ENCODE measurements around the gene DEPP1.

DEPP1 gene

DNA sequence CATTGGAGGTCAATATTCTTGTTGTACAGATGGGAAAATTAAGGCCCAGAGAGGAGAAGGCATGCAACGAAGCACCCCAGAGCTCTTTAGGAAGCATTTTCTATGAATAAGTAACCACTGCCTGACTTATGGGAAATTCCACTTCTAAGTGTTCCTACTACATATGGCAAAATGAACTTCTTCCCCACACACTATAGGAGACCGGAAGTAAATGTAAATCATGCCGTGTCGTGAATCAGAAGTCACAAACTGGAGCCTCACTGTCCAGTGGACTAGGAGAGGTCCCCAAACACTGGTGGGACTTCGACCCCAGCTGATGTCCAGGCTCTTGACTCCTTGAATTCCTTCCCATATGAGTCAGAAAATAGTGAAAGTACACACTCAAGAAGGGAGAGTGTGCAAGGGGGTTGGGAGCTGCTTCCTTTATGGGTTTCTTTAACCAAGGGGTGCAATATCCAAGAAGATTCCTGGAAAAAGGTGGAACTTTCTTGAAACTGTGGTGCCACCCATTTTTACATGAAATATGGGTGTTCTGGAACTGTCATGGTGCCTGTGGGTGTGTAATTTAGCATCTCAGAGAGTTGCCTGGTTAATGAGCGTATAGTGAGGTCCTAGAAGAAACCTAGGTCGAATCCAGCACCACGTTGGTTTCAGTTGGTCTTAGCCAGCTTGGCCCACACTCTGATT lies 12.3 kb downstream of the DEPP1 start:
- WGBS (ENCODE audit: insufficient coverage), result 56% methylated on average over 6 of the region's 8 CpGs
- no peaks in the 10 kb centered on the region for H3K27me3 ChIP-seq (replicated peaks in 2 of 5; ENCODE audit: control insufficient read depth in 4 of 5, insufficient read depth in 5 of 5, low read length in 4 of 5)
- H3K36me3 ChIP-seq (ENCODE audit: control insufficient read depth in 4 of 4, insufficient read depth in 4 of 4, low read length in 3 of 4), result peaks cover 0 to 2% (median 0%) of the 10 kb centered on the region in 4 experiments
- ChIA-PET CTCF (interaction anchor here (0.7 to 5.1 kb wide), 12 partner anchors 7 to 34 kb away, joined by 3 to 40 read pairs (median 6); no protein-coding TSS in a partner anchor), POLR2A (interaction anchor here (3.6 kb wide), 1 partner anchor 12 kb away, joined by 12 read pairs; the partner anchor contains the start of gene DEPP1)
- no peaks in the 10 kb centered on the region for H3K9me3 ChIP-seq (ENCODE audit: control extremely low read depth in 1 of 5, control insufficient read depth in 4 of 5, insufficient read depth in 2 of 5, low read depth in 1 of 5, low read length in 4 of 5)
- H3K4me3 ChIP-seq (ENCODE audit: control insufficient read depth in 1 of 7, extremely low read depth in 1 of 7, insufficient read depth in 4 of 7, low read depth in 2 of 7, low read length in 6 of 7), result no peak overlapping the region
- no peak overlapping the region for H3K27ac ChIP-seq (ENCODE audit: insufficient read depth in 1 of 2, low read depth in 1 of 2, low read length in 2 of 2, poor library complexity in 1 of 2, severe bottlenecking in 2 of 2)
- H3K4me1 ChIP-seq (ENCODE audit: control extremely low read depth in 1 of 4, control insufficient read depth in 4 of 4, insufficient read depth in 4 of 4, low read length in 3 of 4), result peaks cover 26 to 66% (median 33%) of the 10 kb centered on the region in 4 experiments
- DNase-seq, result no peak

DNA sequence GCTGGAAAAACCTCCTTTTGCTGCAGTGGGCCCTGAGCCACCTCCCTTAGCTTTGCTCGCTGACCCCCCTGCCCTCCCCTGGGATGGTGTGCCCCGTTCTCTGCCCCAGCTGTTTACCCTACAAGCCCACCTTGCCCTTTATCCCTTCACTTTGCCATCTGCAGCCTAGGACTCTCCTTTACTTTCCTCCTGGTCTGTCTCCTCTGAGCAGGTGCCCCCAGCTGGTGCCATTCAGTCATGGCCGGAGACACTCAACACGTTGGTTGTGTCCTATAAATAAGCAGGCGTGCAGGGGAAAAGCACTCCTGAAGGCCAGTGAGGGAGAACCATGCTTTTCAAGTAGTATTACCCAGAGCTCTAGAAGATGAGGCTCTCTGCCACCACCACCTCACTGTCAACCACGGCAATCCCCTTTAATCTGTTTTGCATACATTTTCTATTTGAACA lies 12.9 kb downstream of the DEPP1 start:
- POLR2A ChIA-PET, result no interaction called here
- H3K27me3 ChIP-seq (replicated peaks in 2 of 5; ENCODE audit: control insufficient read depth in 4 of 5, insufficient read depth in 5 of 5, low read length in 4 of 5), result no peaks in the 10 kb centered on the region
- DNase-seq, result no peak
- peaks cover 26 to 72% (median 33%) of the 10 kb centered on the region in 4 experiments for H3K4me1 ChIP-seq (ENCODE audit: control extremely low read depth in 1 of 4, control insufficient read depth in 4 of 4, insufficient read depth in 4 of 4, low read length in 3 of 4)
- CTCF ChIA-PET, result interaction anchor here (0.8 to 4.8 kb wide), 10 partner anchors 8 to 38 kb away, joined by 3 to 21 read pairs (median 6); no protein-coding TSS in a partner anchor
- no peaks in the 10 kb centered on the region for H3K9me3 ChIP-seq (ENCODE audit: control extremely low read depth in 1 of 5, control insufficient read depth in 4 of 5, insufficient read depth in 2 of 5, low read depth in 1 of 5, low read length in 4 of 5)
- H3K27ac ChIP-seq (ENCODE audit: insufficient read depth in 1 of 2, low read depth in 1 of 2, low read length in 2 of 2, poor library complexity in 1 of 2, severe bottlenecking in 2 of 2), result no peak overlapping the region
- no peak overlapping the region for H3K4me3 ChIP-seq (ENCODE audit: control insufficient read depth in 1 of 7, extremely low read depth in 1 of 7, insufficient read depth in 4 of 7, low read depth in 2 of 7, low read length in 6 of 7)
- H3K36me3 ChIP-seq (ENCODE audit: control insufficient read depth in 4 of 4, insufficient read depth in 4 of 4, low read length in 3 of 4), result no peaks in the 10 kb centered on the region
- WGBS (ENCODE audit: insufficient coverage), result 97% methylated on average over 5 of the region's 6 CpGs

DNA sequence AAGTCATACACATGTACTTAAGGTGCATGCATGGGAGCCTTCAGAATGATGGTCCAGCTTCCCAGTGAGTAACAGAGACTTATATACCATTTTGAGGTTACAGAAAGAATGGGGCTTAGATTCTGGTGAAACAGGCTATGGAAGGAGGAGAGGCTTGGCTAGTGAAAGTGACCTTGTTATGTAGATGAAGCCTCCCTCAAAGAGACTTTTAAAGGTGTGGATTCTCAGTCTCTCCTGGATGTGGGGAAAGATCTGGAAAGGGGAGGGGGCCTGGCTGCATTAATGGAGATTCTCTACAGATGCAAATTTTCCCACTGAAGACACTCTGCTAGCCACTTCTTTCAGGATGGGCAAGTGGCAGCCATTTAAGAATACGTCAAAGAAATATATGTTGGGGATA lies 13.5 kb downstream of the DEPP1 start:
- Histone ChIP-seq H3K4me1 (ENCODE audit: control extremely low read depth in 1 of 4, control insufficient read depth in 4 of 4, insufficient read depth in 4 of 4, low read length in 3 of 4) (peaks cover 26 to 78% (median 38%) of the 10 kb centered on the region in 4 experiments), H3K4me3 (ENCODE audit: control insufficient read depth in 1 of 7, extremely low read depth in 1 of 7, insufficient read depth in 4 of 7, low read depth in 2 of 7, low read length in 6 of 7) (no peak overlapping the region), H3K27ac (ENCODE audit: insufficient read depth in 1 of 2, low read depth in 1 of 2, low read length in 2 of 2, poor library complexity in 1 of 2, severe bottlenecking in 2 of 2) (no peak overlapping the region), H3K36me3 (ENCODE audit: control insufficient read depth in 4 of 4, insufficient read depth in 4 of 4, low read length in 3 of 4) (no peaks in the 10 kb centered on the region), H3K9me3 (ENCODE audit: control extremely low read depth in 1 of 5, control insufficient read depth in 4 of 5, insufficient read depth in 2 of 5, low read depth in 1 of 5, low read length in 4 of 5) (no peaks in the 10 kb centered on the region), H3K27me3 (replicated peaks in 2 of 5; ENCODE audit: control insufficient read depth in 4 of 5, insufficient read depth in 5 of 5, low read length in 4 of 5) (no peaks in the 10 kb centered on the region)
- DNase-seq, result no peak
- POLR2A ChIA-PET, result no interaction called here
- CTCF ChIA-PET, result interaction anchor here (0.8 to 4.8 kb wide), 8 partner anchors 8 to 38 kb away, joined by 3 to 21 read pairs (median 6); partner anchors contain the start of gene DEPP1
- WGBS (ENCODE audit: insufficient coverage), result no CpG with 5 or more reads among the region's 1 CpG

DNA sequence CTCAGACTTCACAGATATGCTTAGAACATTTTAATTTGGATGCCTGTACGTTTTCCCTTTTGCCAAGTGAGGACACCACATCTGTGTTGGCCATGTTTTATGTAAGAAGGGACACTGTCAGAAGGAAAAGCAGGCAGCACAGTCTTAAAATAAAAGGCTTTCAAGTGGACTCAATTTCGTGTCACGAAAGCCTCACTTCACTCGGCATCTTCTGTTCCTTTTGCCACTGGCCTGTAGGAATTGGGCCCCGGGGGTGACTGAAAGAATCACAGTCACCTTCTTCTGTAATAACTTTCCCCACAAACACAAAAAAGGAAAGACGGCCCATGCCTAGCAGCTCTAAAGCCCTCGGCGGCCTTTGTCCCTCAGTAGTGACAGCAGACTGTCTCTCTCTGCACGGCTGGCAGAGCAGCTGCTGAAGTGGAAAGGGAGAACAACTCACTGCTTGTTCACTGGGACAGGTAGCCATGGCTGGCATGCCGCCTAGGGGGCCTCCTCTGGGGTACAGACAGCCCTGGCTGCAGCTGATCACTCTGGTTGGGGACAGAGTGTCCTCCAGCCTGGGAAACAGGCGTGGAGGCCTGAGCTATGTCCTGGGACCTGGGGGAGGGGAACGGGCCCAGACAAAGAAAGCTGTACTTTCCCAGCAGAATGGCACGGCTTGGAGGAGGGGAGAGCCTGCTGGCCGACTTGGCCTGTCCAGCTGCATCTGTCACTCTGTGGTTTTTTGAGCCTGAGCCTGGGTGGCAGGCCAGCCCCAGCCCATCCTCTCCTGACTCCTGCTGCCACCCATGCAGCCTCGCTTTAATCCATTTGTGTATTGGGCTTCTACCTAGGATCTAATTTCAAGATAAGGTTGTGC lies 14.6 kb downstream of the DEPP1 start:
- WGBS (ENCODE audit: insufficient coverage), result 96% methylated on average over 13 of the region's 15 CpGs
- POLR2A ChIA-PET, result interaction anchor here (1.1 kb wide), 1 partner anchor 15 kb away, joined by 4 read pairs; the partner anchor contains the start of gene DEPP1
- H3K27me3 ChIP-seq (replicated peaks in 2 of 5; ENCODE audit: control insufficient read depth in 4 of 5, insufficient read depth in 5 of 5, low read length in 4 of 5), result no peaks in the 10 kb centered on the region
- no peaks in the 10 kb centered on the region for H3K36me3 ChIP-seq (ENCODE audit: control insufficient read depth in 4 of 4, insufficient read depth in 4 of 4, low read length in 3 of 4)
- DNase-seq, result no peak
- peaks cover 21 to 77% (median 41%) of the 10 kb centered on the region in 4 experiments for H3K4me1 ChIP-seq (ENCODE audit: control extremely low read depth in 1 of 4, control insufficient read depth in 4 of 4, insufficient read depth in 4 of 4, low read length in 3 of 4)
- CTCF ChIA-PET, result interaction anchor here (0.7 to 4.8 kb wide), 11 partner anchors 10 to 35 kb away, joined by 3 to 32 read pairs (median 7); partner anchors contain the start of gene DEPP1
- no peak overlapping the region for H3K4me3 ChIP-seq (ENCODE audit: control insufficient read depth in 1 of 7, extremely low read depth in 1 of 7, insufficient read depth in 4 of 7, low read depth in 2 of 7, low read length in 6 of 7)
- no peaks in the 10 kb centered on the region for H3K9me3 ChIP-seq (ENCODE audit: control extremely low read depth in 1 of 5, control insufficient read depth in 4 of 5, insufficient read depth in 2 of 5, low read depth in 1 of 5, low read length in 4 of 5)
- no peak overlapping the region for H3K27ac ChIP-seq (ENCODE audit: insufficient read depth in 1 of 2, low read depth in 1 of 2, low read length in 2 of 2, poor library complexity in 1 of 2, severe bottlenecking in 2 of 2)

DNA sequence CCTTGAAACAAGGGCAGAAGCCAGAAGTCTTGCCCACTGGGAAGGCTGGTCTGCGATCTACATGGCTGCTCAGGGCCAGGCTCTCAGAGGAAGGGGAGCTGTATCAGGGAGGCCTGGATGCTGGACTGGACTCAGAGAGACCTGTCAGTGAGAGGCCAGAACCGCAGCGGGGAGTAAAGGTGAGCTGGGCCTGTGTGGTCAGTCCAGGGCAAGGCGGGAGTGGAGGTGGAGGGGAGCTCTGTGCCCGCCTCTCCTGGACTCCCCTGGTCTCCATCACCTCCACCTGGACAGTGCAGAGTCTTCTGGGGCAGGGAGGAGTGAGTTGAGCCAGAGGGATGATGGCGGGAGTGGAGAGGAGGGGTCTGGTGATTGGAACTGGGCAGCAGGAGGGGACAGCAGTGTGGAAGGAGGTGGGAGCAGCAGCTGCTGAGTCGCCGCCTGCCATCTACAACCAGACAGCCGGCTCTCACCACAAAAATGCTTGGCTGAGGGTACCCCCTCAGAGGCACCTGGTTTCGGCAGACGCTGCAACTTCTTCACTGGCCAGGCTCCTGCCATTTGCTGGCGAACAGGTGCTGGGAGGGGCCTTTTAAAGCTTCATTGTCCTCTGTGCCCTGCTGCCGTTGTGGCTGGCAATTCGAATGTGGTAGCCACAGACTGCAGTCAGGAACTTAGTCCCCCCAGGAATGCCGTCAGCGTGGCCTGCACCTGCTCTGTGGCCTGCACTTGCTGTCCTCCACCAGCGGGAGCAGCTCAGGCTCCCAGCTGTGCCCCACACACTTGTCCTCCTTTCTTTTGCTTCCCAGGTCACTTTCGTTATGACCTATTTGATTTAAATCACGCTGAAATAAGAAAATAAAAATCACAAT lies 15.5 kb downstream of the DEPP1 start:
- H3K36me3 ChIP-seq (ENCODE audit: control insufficient read depth in 4 of 4, insufficient read depth in 4 of 4, low read length in 3 of 4), result no peaks in the 10 kb centered on the region
- H3K4me3 ChIP-seq (ENCODE audit: control insufficient read depth in 1 of 7, extremely low read depth in 1 of 7, insufficient read depth in 4 of 7, low read depth in 2 of 7, low read length in 6 of 7), result no peak overlapping the region
- no peaks in the 10 kb centered on the region for H3K27me3 ChIP-seq (replicated peaks in 2 of 5; ENCODE audit: control insufficient read depth in 4 of 5, insufficient read depth in 5 of 5, low read length in 4 of 5)
- ChIA-PET POLR2A (interaction anchor here (1.1 kb wide), 1 partner anchor 15 kb away, joined by 4 read pairs; the partner anchor contains the start of gene DEPP1), CTCF (interaction anchor here (0.7 to 4.8 kb wide), 11 partner anchors 10 to 35 kb away, joined by 3 to 32 read pairs (median 4); partner anchors contain the start of gene DEPP1)
- peak in 2 of 3 donors; percentile 42 to 50 for DNase-seq
- no peaks in the 10 kb centered on the region for H3K9me3 ChIP-seq (ENCODE audit: control extremely low read depth in 1 of 5, control insufficient read depth in 4 of 5, insufficient read depth in 2 of 5, low read depth in 1 of 5, low read length in 4 of 5)
- peaks cover 19 to 77% (median 40%) of the 10 kb centered on the region in 4 experiments for H3K4me1 ChIP-seq (ENCODE audit: control extremely low read depth in 1 of 4, control insufficient read depth in 4 of 4, insufficient read depth in 4 of 4, low read length in 3 of 4)
- H3K27ac ChIP-seq (ENCODE audit: insufficient read depth in 1 of 2, low read depth in 1 of 2, low read length in 2 of 2, poor library complexity in 1 of 2, severe bottlenecking in 2 of 2), result no peak overlapping the region
- 83% methylated on average over 15 of the region's 19 CpGs for WGBS (ENCODE audit: insufficient coverage)

DNA sequence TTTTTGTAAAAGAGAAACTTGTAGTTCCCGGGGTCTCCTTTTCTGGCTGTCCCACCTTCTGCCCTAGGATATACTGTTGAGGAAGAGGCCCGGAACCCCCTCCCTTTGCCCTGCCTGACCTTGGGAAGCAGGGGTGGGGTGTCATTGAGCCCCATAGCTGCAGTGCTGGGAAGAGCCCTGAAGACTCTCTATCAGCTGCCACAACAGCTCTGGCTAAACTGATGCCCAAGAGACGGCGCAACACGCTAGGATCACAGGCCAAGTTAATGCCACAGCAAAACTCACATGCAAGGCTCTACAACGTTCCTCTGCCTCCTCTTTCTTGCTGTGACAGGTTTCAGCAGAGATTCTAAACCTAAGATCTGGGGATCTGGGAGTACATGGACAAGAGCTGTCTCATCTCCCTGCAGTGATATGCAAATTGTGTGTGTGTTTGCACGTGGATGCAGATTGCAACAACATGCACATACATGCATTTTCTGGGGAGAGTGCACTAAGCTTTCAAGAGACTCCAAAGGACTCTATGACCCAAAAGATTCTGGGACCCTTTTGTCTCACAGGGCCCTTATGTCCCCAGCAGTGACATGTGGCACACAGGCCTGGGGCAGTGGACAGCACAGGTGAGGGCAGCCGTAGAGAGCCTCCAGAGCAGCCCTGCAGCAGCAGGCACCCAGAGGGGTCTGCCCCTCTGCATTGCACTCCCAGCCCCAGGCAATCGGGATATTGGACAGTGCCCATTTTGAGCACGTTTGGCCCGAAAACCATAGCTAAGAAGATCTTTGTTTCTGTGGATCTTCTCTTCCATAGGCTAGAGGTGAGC lies 16.5 kb downstream of the DEPP1 start:
- Histone ChIP-seq H3K9me3 (ENCODE audit: control extremely low read depth in 1 of 5, control insufficient read depth in 4 of 5, insufficient read depth in 2 of 5, low read depth in 1 of 5, low read length in 4 of 5) (no peaks in the 10 kb centered on the region), H3K27me3 (replicated peaks in 2 of 5; ENCODE audit: control insufficient read depth in 4 of 5, insufficient read depth in 5 of 5, low read length in 4 of 5) (no peaks in the 10 kb centered on the region), H3K4me1 (ENCODE audit: control extremely low read depth in 1 of 4, control insufficient read depth in 4 of 4, insufficient read depth in 4 of 4, low read length in 3 of 4) (peaks cover 11 to 69% (median 31%) of the 10 kb centered on the region in 4 experiments), H3K36me3 (ENCODE audit: control insufficient read depth in 4 of 4, insufficient read depth in 4 of 4, low read length in 3 of 4) (no peaks in the 10 kb centered on the region), H3K27ac (ENCODE audit: insufficient read depth in 1 of 2, low read depth in 1 of 2, low read length in 2 of 2, poor library complexity in 1 of 2, severe bottlenecking in 2 of 2) (no peak overlapping the region), H3K4me3 (ENCODE audit: control insufficient read depth in 1 of 7, extremely low read depth in 1 of 7, insufficient read depth in 4 of 7, low read depth in 2 of 7, low read length in 6 of 7) (no peak overlapping the region)
- DNase-seq, result no peak
- CTCF ChIA-PET, result interaction anchor here (0.9 to 4.8 kb wide), 8 partner anchors 10 to 104 kb away, joined by 3 to 32 read pairs (median 6); no protein-coding TSS in a partner anchor
- POLR2A ChIA-PET, result interaction anchor here (1.1 kb wide), 1 partner anchor 12 kb away, joined by 4 read pairs; no protein-coding TSS in a partner anchor
- WGBS (ENCODE audit: insufficient coverage), result 90% methylated on average over 9 of the region's 11 CpGs
